Measurements from ENCODE around the gene ABCD4.

DNA sequence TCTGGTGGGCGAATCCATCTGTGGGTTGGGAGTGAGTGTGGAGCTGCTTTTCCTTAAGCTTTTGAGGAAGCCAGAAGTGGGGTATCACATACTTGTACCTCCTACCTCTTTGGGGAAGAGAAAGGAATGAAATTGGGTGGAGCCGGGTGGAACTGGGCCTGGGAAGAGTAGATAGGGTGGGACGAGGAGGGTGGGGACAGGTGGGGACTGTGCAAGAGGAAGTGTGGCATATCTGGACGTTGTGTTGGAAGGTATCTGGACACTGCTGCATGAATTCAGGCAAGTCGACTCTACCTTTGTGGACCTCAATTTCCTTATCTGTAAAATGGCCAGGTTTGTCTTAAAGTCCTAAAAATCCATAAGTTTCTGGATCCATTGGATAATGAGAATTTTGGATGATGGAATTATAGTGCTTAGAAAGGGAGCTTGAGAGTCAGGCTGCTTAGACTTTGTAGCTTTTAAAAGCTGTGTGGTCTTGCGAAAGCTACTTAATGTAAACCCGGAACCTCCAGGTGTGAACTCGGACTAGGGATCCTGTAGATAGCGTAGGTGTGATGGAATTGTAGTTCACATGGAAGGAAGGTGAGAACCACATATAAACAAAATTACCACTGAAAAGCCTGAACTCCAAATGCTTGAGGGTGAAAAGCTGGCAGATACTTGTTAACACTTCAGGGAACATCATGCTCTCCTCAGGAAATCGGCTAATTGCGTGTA is 47.6 kb upstream of the ABCD4 start:
- TF ChIP-seq SIN3A (IDR thresholded peaks at IDR 0.05; ENCODE audit: borderline replicate concordance, insufficient read depth, low read length) (no peak), POLR2AphosphoS5 (IDR thresholded peaks at IDR 0.05; ENCODE audit: low read depth, low read length) (no peak)
